GM18867 (cell line): ENCODE measurements around the gene ANKLE1.
A peak's percentile ranks its signal among the peaks of the same experiment; 100 is the strongest.

Source experiments
- ATAC-seq: cut with Tn5 transposase; IDR thresholded peaks from one replicate; pipeline ENCODE4 v1.9.1; 2021; ENCODE audit warnings: mild to moderate bottlenecking, moderate library complexity; ENCODE audit not compliant: unreplicated experiment

The ANKLE1 gene

GRCh38 chr19:17325133-17325532 lies 43.4 kb downstream of the ANKLE1 start:
- no peak for ATAC-seq

- no peak for ATAC-seq
Observed at GRCh38 chr19:17325881-17326594, 44.3 kb downstream of the ANKLE1 start.

- no peak for ATAC-seq
Observed at GRCh38 chr19:17326595-17326966, 44.9 kb downstream of the ANKLE1 start.

- no peak for ATAC-seq
Observed at GRCh38 chr19:17327068-17327653, 45.5 kb downstream of the ANKLE1 start.

- ATAC-seq = no peak
Observed at GRCh38 chr19:17327654-17328516, 46.2 kb downstream of the ANKLE1 start.

- ATAC-seq = no peak
Observed at GRCh38 chr19:17328517-17329365, 47.0 kb downstream of the ANKLE1 start.

GRCh38 chr19:17329366-17330261 lies 47.9 kb downstream of the ANKLE1 start:
- no peak for ATAC-seq

GRCh38 chr19:17330262-17331044 lies 48.8 kb downstream of the ANKLE1 start:
- ATAC-seq = no peak

GRCh38 chr19:17331045-17331558 lies 49.4 kb downstream of the ANKLE1 start:
- ATAC-seq = no peak

- no peak for ATAC-seq
Observed at GRCh38 chr19:17332360-17332676, 50.6 kb downstream of the ANKLE1 start.

- ATAC-seq = no peak
Observed at GRCh38 chr19:17332677-17333581, 51.2 kb downstream of the ANKLE1 start.

- ATAC-seq = no peak
Observed at GRCh38 chr19:17333611-17334413, 52.1 kb downstream of the ANKLE1 start.

GRCh38 chr19:17334414-17335409 lies 53.0 kb downstream of the ANKLE1 start, which contains the start of gene ANO8:
Gene ANO8, minus strand, starts transcription at chr19:17334855. Its CDS starts 185 bp downstream, at chr19:17334670.
- ATAC-seq = peak; percentile 47

GRCh38 chr19:17335575-17335974 lies 53.9 kb downstream of the ANKLE1 start:
- ATAC-seq = no peak
